GM19395 (cell line): ENCODE results near the gene MSH5.

Experiments
- ATAC-seq: cut with Tn5 transposase; IDR thresholded peaks from one replicate; pipeline ENCODE4 v1.9.1; 2021; ENCODE audit warnings: mild to moderate bottlenecking, moderate library complexity; ENCODE audit not compliant: unreplicated experiment

Gene MSH5

GRCh38 chr6:31750411-31751022, 10.7 kb downstream of the MSH5 start:
- ATAC-seq = no peak

GRCh38 chr6:31752739-31753319, 13.0 kb downstream of the MSH5 start:
- no peak for ATAC-seq

- no peak for ATAC-seq
Observed at GRCh38 chr6:31758281-31758680, 18.5 kb downstream of the MSH5 start.

- ATAC-seq = no peak
Observed at GRCh38 chr6:31760790-31761189, 21.0 kb downstream of the MSH5 start.

GRCh38 chr6:31761343-31761742, 21.5 kb downstream of the MSH5 start:
- no peak for ATAC-seq

- ATAC-seq = no peak
Observed at GRCh38 chr6:31762356-31762755, 22.6 kb downstream of the MSH5 start, which contains the start of gene SAPCD1. SAPCD1 (plus strand) TSS chr6:31762656; CDS start chr6:31763055, 399 bp downstream.

- ATAC-seq = no peak
Observed at GRCh38 chr6:31762878-31763618, 23.2 kb downstream of the MSH5 start.

GRCh38 chr6:31763619-31763940, 23.8 kb downstream of the MSH5 start:
- ATAC-seq = no peak

GRCh38 chr6:31764198-31764597, 24.4 kb downstream of the MSH5 start:
- ATAC-seq = no peak

GRCh38 chr6:31765559-31765909, 25.7 kb downstream of the MSH5 start:
- no peak for ATAC-seq

- ATAC-seq = no peak
Observed at GRCh38 chr6:31765910-31766794, 26.3 kb downstream of the MSH5 start.

- ATAC-seq = no peak
Observed at GRCh38 chr6:31767096-31767645, 27.4 kb downstream of the MSH5 start.

GRCh38 chr6:31768363-31769257, 28.8 kb downstream of the MSH5 start:
- ATAC-seq = no peak

- no peak for ATAC-seq
Observed at GRCh38 chr6:31769684-31770371, 30.0 kb downstream of the MSH5 start.

- no peak for ATAC-seq
Observed at GRCh38 chr6:31770860-31771259, 31.1 kb downstream of the MSH5 start.

- no peak for ATAC-seq
Observed at GRCh38 chr6:31771992-31772358, 32.2 kb downstream of the MSH5 start.

GRCh38 chr6:31775184-31775583, 35.4 kb downstream of the MSH5 start:
- no peak for ATAC-seq

GRCh38 chr6:31775633-31776484, 36.1 kb downstream of the MSH5 start:
- ATAC-seq = no peak
